Mesendoderm (in vitro differentiated cells): ENCODE results near the gene GALNTL6.

ENCODE experiments used
- DNase-seq: peaks from one replicate; pipeline ENCODE4 v3.0.0; 2013
- H2AK5ac ChIP-seq: 2 replicates; pipeline ENCODE4 v1.6.1; 2013; ENCODE audit warnings: low read length, inconsistent platforms
- H2BK120ac ChIP-seq: 2 replicates; pipeline ENCODE4 v1.6.1; 2013; ENCODE audit warnings: low read depth, mild to moderate bottlenecking, low read length, moderate library complexity, mixed read lengths
- H2BK15ac ChIP-seq: replicated peaks from 2 replicates; pipeline ENCODE4 v1.6.1; 2013; ENCODE audit warnings: low read depth, mild to moderate bottlenecking, moderate library complexity
- H2BK5ac ChIP-seq: 2 replicates; pipeline ENCODE4 v1.6.1; 2013; ENCODE audit warnings: low read length, inconsistent platforms
- H3K18ac ChIP-seq: 2 replicates; pipeline ENCODE4 v1.6.1; 2013; ENCODE audit warnings: mild to moderate bottlenecking, low read length, mixed read lengths
- H3K23ac ChIP-seq: one replicate; pipeline ENCODE4 v1.6.1; 2013; ENCODE audit warnings: low read length
- H3K27ac ChIP-seq: 2 replicates; pipeline ENCODE4 v1.5.1; 2013; ENCODE audit warnings: low read depth, mild to moderate bottlenecking, inconsistent platforms, low read length, moderate library complexity
- H3K27me3 ChIP-seq: 2 replicates; pipeline ENCODE4 v1.6.1; 2013; ENCODE audit warnings: low read length, control low read depth, mild to moderate bottlenecking, inconsistent platforms; ENCODE audit not compliant: insufficient read depth, poor library complexity
- H3K36me3 ChIP-seq: 2 replicates; pipeline ENCODE4 v1.6.1; 2013; ENCODE audit warnings: low read length, inconsistent platforms; ENCODE audit not compliant: control insufficient read depth, insufficient read depth
- H3K4ac ChIP-seq: one replicate; pipeline ENCODE4 v1.6.1; 2013; ENCODE audit warnings: low read depth, mild to moderate bottlenecking, low read length, moderate library complexity
- H3K4me1 ChIP-seq: 2 replicates; pipeline ENCODE4 v1.6.1; 2013; ENCODE audit warnings: low read depth, low read length, inconsistent platforms; ENCODE audit not compliant: control insufficient read depth
- H3K4me2 ChIP-seq: 2 replicates; pipeline ENCODE4 v1.6.1; 2013; ENCODE audit warnings: low read length
- H3K4me3 ChIP-seq: 2 replicates; pipeline ENCODE4 v1.5.1; 2013; ENCODE audit warnings: mild to moderate bottlenecking, low read length
- H3K56ac ChIP-seq: one replicate; pipeline ENCODE4 v1.6.1; 2013; ENCODE audit warnings: low read length
- H3K79me1 ChIP-seq: 2 replicates; pipeline ENCODE4 v1.6.1; 2013; ENCODE audit warnings: low read length, inconsistent platforms
- H3K79me2 ChIP-seq: 2 replicates; pipeline ENCODE4 v1.6.1; 2013; ENCODE audit warnings: mild to moderate bottlenecking, low read length; ENCODE audit not compliant: control insufficient read depth, insufficient read depth
- H3K9ac ChIP-seq: 2 replicates; pipeline ENCODE4 v1.6.1; 2013; ENCODE audit warnings: low read length, inconsistent platforms
- H4K5ac ChIP-seq: one replicate; pipeline ENCODE4 v1.6.1; 2013; ENCODE audit warnings: low read length
- H4K8ac ChIP-seq: one replicate; pipeline ENCODE4 v1.6.1; 2013; ENCODE audit warnings: low read depth, mild to moderate bottlenecking, control low read depth, low read length, moderate library complexity
- WGBS: extraction: QIAGEN DNeasy Blood & Tissue Kit; methylation state at CpG from one replicate; pipeline ENCODE4 v1.1.7; 2013; ENCODE audit warnings: low lambda C conversion rate, missing lambda C conversion rate; ENCODE audit not compliant: insufficient coverage; ENCODE audit errors: extremely low coverage; 5-methylcytosine and 5-hydroxymethylcytosine counted together

GALNTL6 gene

GRCh38 chr4:172866421-172866820, 1053.2 kb downstream of the GALNTL6 start:
- Histone ChIP-seq H4K5ac (no peak overlapping the region), H2AK5ac (no peak overlapping the region), H4K8ac (no peak overlapping the region), H2BK15ac (no peak overlapping the region), H3K56ac (no peak overlapping the region), H3K4ac (no peak overlapping the region), H3K4me1 (no peaks in the 10 kb centered on the region), H3K23ac (no peak overlapping the region), H3K9ac (no peak overlapping the region), H2BK120ac (no peak overlapping the region), H3K4me2 (no peak overlapping the region), H3K18ac (no peak overlapping the region), H3K4me3 (no peak overlapping the region), H3K27ac (no peak overlapping the region), H3K79me2 (no peaks in the 10 kb centered on the region), H2BK5ac (no peak overlapping the region), H3K36me3 (no peaks in the 10 kb centered on the region), H3K27me3 (no peaks in the 10 kb centered on the region), H3K79me1 (no peaks in the 10 kb centered on the region)
- no peak for DNase-seq
- WGBS: no CpG with 5 or more reads among the region's 4 CpGs

GRCh38 chr4:172867835-172868234, 1054.6 kb downstream of the GALNTL6 start:
- Histone ChIP-seq H2BK120ac (no peak overlapping the region), H3K18ac (no peak overlapping the region), H3K4me3 (no peak overlapping the region), H4K5ac (no peak overlapping the region), H3K79me2 (no peaks in the 10 kb centered on the region), H4K8ac (no peak overlapping the region), H2BK15ac (no peak overlapping the region), H3K4me2 (no peak overlapping the region), H2AK5ac (no peak overlapping the region), H3K27me3 (no peaks in the 10 kb centered on the region), H3K79me1 (no peaks in the 10 kb centered on the region), H3K9ac (no peak overlapping the region), H3K4me1 (no peaks in the 10 kb centered on the region), H3K27ac (no peak overlapping the region), H3K23ac (no peak overlapping the region), H2BK5ac (no peak overlapping the region), H3K56ac (no peak overlapping the region), H3K4ac (no peak overlapping the region), H3K36me3 (no peaks in the 10 kb centered on the region)
- no CpG with 5 or more reads among the region's 2 CpGs for WGBS
- DNase-seq: no peak

DNA sequence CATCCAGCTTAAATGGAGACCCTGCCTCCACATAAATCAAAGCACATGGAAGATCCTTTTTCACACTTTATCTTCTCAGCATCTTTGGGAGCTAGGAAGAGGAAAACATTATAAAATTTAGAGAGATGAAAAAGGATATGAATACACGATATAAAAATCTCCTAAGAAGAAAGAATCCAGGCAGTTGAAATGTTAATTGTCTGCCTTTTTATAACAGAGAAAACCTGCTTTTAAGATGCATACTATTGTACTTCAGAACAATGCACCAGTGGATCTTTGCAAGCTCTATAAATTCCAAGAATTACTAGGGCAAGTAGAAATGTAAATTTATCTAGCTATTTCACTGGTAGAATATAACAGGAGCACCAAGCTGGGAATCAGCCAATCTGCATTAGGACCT, 1055.1 kb downstream of the GALNTL6 start:
- Histone ChIP-seq H3K4me1 (no peaks in the 10 kb centered on the region), H2BK120ac (no peak overlapping the region), H2AK5ac (no peak overlapping the region), H3K23ac (no peak overlapping the region), H2BK5ac (no peak overlapping the region), H3K79me1 (no peaks in the 10 kb centered on the region), H3K4me3 (no peak overlapping the region), H3K27me3 (no peaks in the 10 kb centered on the region), H3K36me3 (no peaks in the 10 kb centered on the region), H3K79me2 (no peaks in the 10 kb centered on the region), H3K4ac (no peak overlapping the region), H4K8ac (no peak overlapping the region), H3K4me2 (no peak overlapping the region), H3K9ac (no peak overlapping the region), H3K18ac (no peak overlapping the region), H3K27ac (no peak overlapping the region), H4K5ac (no peak overlapping the region), H2BK15ac (no peak overlapping the region), H3K56ac (no peak overlapping the region)
- no CpG with 5 or more reads among the region's 1 CpG for WGBS
- DNase-seq: no peak

DNA sequence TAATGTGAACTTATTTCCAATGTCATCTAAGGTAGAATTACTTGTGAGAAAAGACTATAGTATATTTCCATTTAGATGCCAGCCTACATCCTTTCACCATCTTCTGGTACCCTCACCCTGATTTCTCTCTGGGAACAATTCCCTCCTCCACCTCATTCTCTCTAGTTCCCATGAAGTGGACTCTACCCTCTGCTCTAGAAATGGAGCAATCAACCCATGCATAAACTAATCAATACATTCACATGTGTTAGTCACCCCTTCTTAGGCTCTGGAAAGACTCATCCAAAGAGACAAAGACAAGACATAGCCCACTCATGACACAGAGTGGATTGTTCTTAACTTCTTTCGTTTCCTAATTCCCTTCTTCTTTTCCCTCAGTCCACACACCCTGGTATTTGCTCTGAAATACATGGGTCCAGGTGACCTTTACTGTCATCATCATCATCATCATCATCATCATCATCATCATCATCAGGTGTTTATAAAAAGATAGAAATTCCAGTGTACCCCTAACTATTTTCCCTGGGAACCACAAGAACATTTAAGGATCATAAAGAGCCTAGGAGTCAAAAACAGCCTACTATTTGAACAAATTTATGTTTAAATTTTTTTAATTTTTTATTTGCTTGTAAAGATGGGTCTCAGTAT, 1056.5 kb downstream of the GALNTL6 start:
- H2BK15ac ChIP-seq: no peak overlapping the region
- H3K79me2 ChIP-seq: no peaks in the 10 kb centered on the region
- no peaks in the 10 kb centered on the region for H3K27me3 ChIP-seq
- H2BK120ac ChIP-seq: no peak overlapping the region
- H2AK5ac ChIP-seq: no peak overlapping the region
- no peak overlapping the region for H3K9ac ChIP-seq
- no peak overlapping the region for H3K4me2 ChIP-seq
- no peak overlapping the region for H4K8ac ChIP-seq
- no peak overlapping the region for H3K23ac ChIP-seq
- no peak overlapping the region for H3K18ac ChIP-seq
- H3K36me3 ChIP-seq: no peaks in the 10 kb centered on the region
- no peak overlapping the region for H3K27ac ChIP-seq
- DNase-seq: no peak
- no peaks in the 10 kb centered on the region for H3K4me1 ChIP-seq
- no peak overlapping the region for H3K56ac ChIP-seq
- H3K4ac ChIP-seq: no peak overlapping the region
- WGBS: no CpG with 5 or more reads among the region's 1 CpG
- no peak overlapping the region for H3K4me3 ChIP-seq
- H3K79me1 ChIP-seq: no peaks in the 10 kb centered on the region
- H4K5ac ChIP-seq: no peak overlapping the region
- H2BK5ac ChIP-seq: no peak overlapping the region

DNA sequence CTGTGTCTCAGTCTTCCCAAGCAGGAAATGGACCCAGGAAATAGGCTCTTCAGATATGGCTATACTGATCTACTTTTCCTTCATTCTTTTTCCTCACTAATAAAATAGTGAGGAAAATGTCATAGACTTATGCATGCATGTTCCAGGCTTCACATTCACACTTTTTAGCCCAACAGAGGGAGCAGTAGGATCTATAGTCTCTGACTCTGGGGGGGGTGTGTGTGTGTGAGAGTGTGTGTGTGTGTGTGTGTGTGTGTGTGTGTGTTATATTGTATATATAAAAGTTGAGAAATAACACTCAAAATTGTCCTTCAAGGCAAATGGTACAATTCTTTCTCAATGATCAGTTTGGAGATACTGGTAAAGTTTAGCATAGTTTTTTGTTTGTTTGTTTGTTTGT, 1058.2 kb downstream of the GALNTL6 start:
- Histone ChIP-seq H2BK5ac (no peak overlapping the region), H3K36me3 (no peaks in the 10 kb centered on the region), H3K56ac (no peak overlapping the region), H3K79me1 (no peaks in the 10 kb centered on the region), H3K79me2 (no peaks in the 10 kb centered on the region), H3K9ac (no peak overlapping the region), H3K27me3 (no peaks in the 10 kb centered on the region), H2BK120ac (no peak overlapping the region), H3K18ac (no peak overlapping the region), H3K4me3 (no peak overlapping the region), H3K27ac (no peak overlapping the region), H3K4me2 (no peak overlapping the region), H3K4ac (no peak overlapping the region), H4K8ac (no peak overlapping the region), H2BK15ac (no peak overlapping the region), H3K4me1 (no peaks in the 10 kb centered on the region), H3K23ac (no peak overlapping the region), H4K5ac (no peak overlapping the region), H2AK5ac (no peak overlapping the region)
- peak; percentile 8 for DNase-seq

GRCh38 chr4:172874944-172875343, 1061.7 kb downstream of the GALNTL6 start:
- no peaks in the 10 kb centered on the region for H3K36me3 ChIP-seq
- no peak overlapping the region for H2BK5ac ChIP-seq
- no peak overlapping the region for H2AK5ac ChIP-seq
- H3K27ac ChIP-seq: no peak overlapping the region
- no peak overlapping the region for H3K4ac ChIP-seq
- H3K56ac ChIP-seq: no peak overlapping the region
- no peak overlapping the region for H2BK15ac ChIP-seq
- H4K8ac ChIP-seq: no peak overlapping the region
- no peak overlapping the region for H3K9ac ChIP-seq
- H3K18ac ChIP-seq: no peak overlapping the region
- no peaks in the 10 kb centered on the region for H3K79me2 ChIP-seq
- no peak overlapping the region for H2BK120ac ChIP-seq
- WGBS: no CpG with 5 or more reads among the region's 3 CpGs
- H3K79me1 ChIP-seq: no peaks in the 10 kb centered on the region
- no peak overlapping the region for H3K4me2 ChIP-seq
- no peak overlapping the region for H3K23ac ChIP-seq
- no peaks in the 10 kb centered on the region for H3K4me1 ChIP-seq
- no peak overlapping the region for H3K4me3 ChIP-seq
- no peak overlapping the region for H4K5ac ChIP-seq
- no peak for DNase-seq
- no peaks in the 10 kb centered on the region for H3K27me3 ChIP-seq
